Mesendoderm (in vitro differentiated cells): ENCODE data around the gene DYNC1I1. TPM values are rescaled to one million over a fixed set of nuclear protein-coding genes. Genes with fewer than 3 reads are reported as not detected.

Experiments
- DNase-seq: peaks from one replicate; pipeline ENCODE4 v3.0.0; 2013
- H2AK5ac ChIP-seq: 2 replicates; pipeline ENCODE4 v1.6.1; 2013; ENCODE audit warnings: low read length, inconsistent platforms
- H2BK120ac ChIP-seq: 2 replicates; pipeline ENCODE4 v1.6.1; 2013; ENCODE audit warnings: low read depth, mild to moderate bottlenecking, low read length, moderate library complexity, mixed read lengths
- H2BK15ac ChIP-seq: replicated peaks from 2 replicates; pipeline ENCODE4 v1.6.1; 2013; ENCODE audit warnings: low read depth, mild to moderate bottlenecking, moderate library complexity
- H2BK5ac ChIP-seq: 2 replicates; pipeline ENCODE4 v1.6.1; 2013; ENCODE audit warnings: low read length, inconsistent platforms
- H3K18ac ChIP-seq: 2 replicates; pipeline ENCODE4 v1.6.1; 2013; ENCODE audit warnings: mild to moderate bottlenecking, low read length, mixed read lengths
- H3K23ac ChIP-seq: one replicate; pipeline ENCODE4 v1.6.1; 2013; ENCODE audit warnings: low read length
- H3K27ac ChIP-seq: 2 replicates; pipeline ENCODE4 v1.5.1; 2013; ENCODE audit warnings: low read depth, mild to moderate bottlenecking, inconsistent platforms, low read length, moderate library complexity
- H3K27me3 ChIP-seq: 2 replicates; pipeline ENCODE4 v1.6.1; 2013; ENCODE audit warnings: low read length, control low read depth, mild to moderate bottlenecking, inconsistent platforms; ENCODE audit not compliant: insufficient read depth, poor library complexity
- H3K36me3 ChIP-seq: 2 replicates; pipeline ENCODE4 v1.6.1; 2013; ENCODE audit warnings: low read length, inconsistent platforms; ENCODE audit not compliant: control insufficient read depth, insufficient read depth
- H3K4ac ChIP-seq: one replicate; pipeline ENCODE4 v1.6.1; 2013; ENCODE audit warnings: low read depth, mild to moderate bottlenecking, low read length, moderate library complexity
- H3K4me1 ChIP-seq: 2 replicates; pipeline ENCODE4 v1.6.1; 2013; ENCODE audit warnings: low read depth, low read length, inconsistent platforms; ENCODE audit not compliant: control insufficient read depth
- H3K4me2 ChIP-seq: 2 replicates; pipeline ENCODE4 v1.6.1; 2013; ENCODE audit warnings: low read length
- H3K4me3 ChIP-seq: 2 replicates; pipeline ENCODE4 v1.5.1; 2013; ENCODE audit warnings: mild to moderate bottlenecking, low read length
- H3K56ac ChIP-seq: one replicate; pipeline ENCODE4 v1.6.1; 2013; ENCODE audit warnings: low read length
- H3K79me1 ChIP-seq: 2 replicates; pipeline ENCODE4 v1.6.1; 2013; ENCODE audit warnings: low read length, inconsistent platforms
- H3K79me2 ChIP-seq: 2 replicates; pipeline ENCODE4 v1.6.1; 2013; ENCODE audit warnings: mild to moderate bottlenecking, low read length; ENCODE audit not compliant: control insufficient read depth, insufficient read depth
- H3K9ac ChIP-seq: 2 replicates; pipeline ENCODE4 v1.6.1; 2013; ENCODE audit warnings: low read length, inconsistent platforms
- H4K5ac ChIP-seq: one replicate; pipeline ENCODE4 v1.6.1; 2013; ENCODE audit warnings: low read length
- H4K8ac ChIP-seq: one replicate; pipeline ENCODE4 v1.6.1; 2013; ENCODE audit warnings: low read depth, mild to moderate bottlenecking, control low read depth, low read length, moderate library complexity
- WGBS: extraction: QIAGEN DNeasy Blood & Tissue Kit; methylation state at CpG from one replicate; pipeline ENCODE4 v1.1.7; 2013; ENCODE audit warnings: low lambda C conversion rate, missing lambda C conversion rate; ENCODE audit not compliant: insufficient coverage; ENCODE audit errors: extremely low coverage; 5-methylcytosine and 5-hydroxymethylcytosine counted together
- polyA plus RNA-seq, 2 experiments: library from polyadenylated mRNA; stranded (reverse); fragments of 200-250 nt; gene quantifications; one replicate each; pipeline ENCODE4 v1.2.3, GENCODE V29; 2013

DYNC1I1 gene
- polyA plus RNA-seq (2013, experiment 1 of 2): 0.91 TPM
- 0.98 TPM for polyA plus RNA-seq (2013, experiment 2 of 2)

- H3K27ac ChIP-seq: peak within 1 kb of the TSS; percentile 4
- H3K27me3 ChIP-seq: no peaks in the 10 kb centered on the region
- H2BK15ac ChIP-seq: no peak within 1 kb of the TSS
- peak within 1 kb of the TSS; percentile 38 for H3K4me3 ChIP-seq
- no peaks in the 10 kb centered on the region for H3K79me2 ChIP-seq
- no peaks in the 10 kb centered on the region for H3K36me3 ChIP-seq
- no peak within 1 kb of the TSS for H3K18ac ChIP-seq
- no peak within 1 kb of the TSS for H2BK5ac ChIP-seq
- H2AK5ac ChIP-seq: no peak within 1 kb of the TSS
- peak; percentile 85 for DNase-seq
- H3K23ac ChIP-seq: no peak within 1 kb of the TSS
- peak within 1 kb of the TSS; percentile 59 for H3K56ac ChIP-seq
- peak within 1 kb of the TSS; percentile 51 for H3K9ac ChIP-seq
- no peak within 1 kb of the TSS for H4K5ac ChIP-seq
- H3K79me1 ChIP-seq: no peaks in the 10 kb centered on the region
- no peak within 1 kb of the TSS for H2BK120ac ChIP-seq
- WGBS: no CpG with 5 or more reads among the region's 49 CpGs
- no peak within 1 kb of the TSS for H4K8ac ChIP-seq
- H3K4ac ChIP-seq: peak within 1 kb of the TSS; percentile 8
- no peaks in the 10 kb centered on the region for H3K4me1 ChIP-seq
- peak within 1 kb of the TSS; percentile 91 for H3K4me2 ChIP-seq
Measured at GRCh38 chr7:95772298-95772770, at the start of gene DYNC1I1. Gene DYNC1I1, plus strand, starts transcription at chr7:95772554. Its CDS starts 32,176 bp downstream, at chr7:95804730.

- H3K4me1 ChIP-seq: no peaks in the 10 kb centered on the region
- H3K4ac ChIP-seq: no peak overlapping the region
- H3K79me2 ChIP-seq: no peaks in the 10 kb centered on the region
- H3K9ac ChIP-seq: no peak overlapping the region
- H2AK5ac ChIP-seq: no peak overlapping the region
- WGBS: no CpG with 5 or more reads among the region's 2 CpGs
- no peak overlapping the region for H2BK120ac ChIP-seq
- peak; percentile 76 for DNase-seq
- H3K4me3 ChIP-seq: no peak overlapping the region
- H2BK5ac ChIP-seq: no peak overlapping the region
- H3K79me1 ChIP-seq: no peaks in the 10 kb centered on the region
- H3K27ac ChIP-seq: no peak overlapping the region
- H2BK15ac ChIP-seq: no peak overlapping the region
- no peak overlapping the region for H4K8ac ChIP-seq
- H4K5ac ChIP-seq: no peak overlapping the region
- H3K18ac ChIP-seq: no peak overlapping the region
- H3K23ac ChIP-seq: no peak overlapping the region
- no peak overlapping the region for H3K4me2 ChIP-seq
- H3K27me3 ChIP-seq: no peaks in the 10 kb centered on the region
- no peaks in the 10 kb centered on the region for H3K36me3 ChIP-seq
- H3K56ac ChIP-seq: no peak overlapping the region
Measured at GRCh38 chr7:95723583-95724180, 48.7 kb upstream of the DYNC1I1 start.

GRCh38 chr7:95725205-95725604 is 47.1 kb upstream of the DYNC1I1 start:
- H3K18ac ChIP-seq: no peak overlapping the region
- no peak overlapping the region for H2BK5ac ChIP-seq
- H3K4me3 ChIP-seq: no peak overlapping the region
- H3K36me3 ChIP-seq: no peaks in the 10 kb centered on the region
- no peak overlapping the region for H3K4me2 ChIP-seq
- no peak overlapping the region for H3K23ac ChIP-seq
- no CpG with 5 or more reads among the region's 1 CpG for WGBS
- no peaks in the 10 kb centered on the region for H3K4me1 ChIP-seq
- no peak overlapping the region for H2BK120ac ChIP-seq
- no peak overlapping the region for H3K9ac ChIP-seq
- H3K79me2 ChIP-seq: no peaks in the 10 kb centered on the region
- no peak overlapping the region for H4K8ac ChIP-seq
- no peak overlapping the region for H2AK5ac ChIP-seq
- peak; percentile 59 for DNase-seq
- no peak overlapping the region for H3K4ac ChIP-seq
- no peaks in the 10 kb centered on the region for H3K27me3 ChIP-seq
- no peak overlapping the region for H4K5ac ChIP-seq
- no peak overlapping the region for H2BK15ac ChIP-seq
- no peak overlapping the region for H3K56ac ChIP-seq
- H3K27ac ChIP-seq: no peak overlapping the region
- no peaks in the 10 kb centered on the region for H3K79me1 ChIP-seq

GRCh38 chr7:95730493-95731280 is 41.7 kb upstream of the DYNC1I1 start:
- H3K79me2 ChIP-seq: no peaks in the 10 kb centered on the region
- H3K27me3 ChIP-seq: no peaks in the 10 kb centered on the region
- no peak overlapping the region for H3K4me2 ChIP-seq
- H2AK5ac ChIP-seq: no peak overlapping the region
- no peak overlapping the region for H3K27ac ChIP-seq
- no peak overlapping the region for H3K18ac ChIP-seq
- no peaks in the 10 kb centered on the region for H3K79me1 ChIP-seq
- H3K23ac ChIP-seq: no peak overlapping the region
- H2BK120ac ChIP-seq: no peak overlapping the region
- H3K9ac ChIP-seq: no peak overlapping the region
- H3K4me1 ChIP-seq: no peaks in the 10 kb centered on the region
- no peak overlapping the region for H3K56ac ChIP-seq
- no peak overlapping the region for H3K4ac ChIP-seq
- WGBS: no CpG with 5 or more reads among the region's 4 CpGs
- no peak for DNase-seq
- no peak overlapping the region for H2BK15ac ChIP-seq
- no peak overlapping the region for H4K8ac ChIP-seq
- H4K5ac ChIP-seq: no peak overlapping the region
- H3K4me3 ChIP-seq: no peak overlapping the region
- H3K36me3 ChIP-seq: no peaks in the 10 kb centered on the region
- no peak overlapping the region for H2BK5ac ChIP-seq

DNA sequence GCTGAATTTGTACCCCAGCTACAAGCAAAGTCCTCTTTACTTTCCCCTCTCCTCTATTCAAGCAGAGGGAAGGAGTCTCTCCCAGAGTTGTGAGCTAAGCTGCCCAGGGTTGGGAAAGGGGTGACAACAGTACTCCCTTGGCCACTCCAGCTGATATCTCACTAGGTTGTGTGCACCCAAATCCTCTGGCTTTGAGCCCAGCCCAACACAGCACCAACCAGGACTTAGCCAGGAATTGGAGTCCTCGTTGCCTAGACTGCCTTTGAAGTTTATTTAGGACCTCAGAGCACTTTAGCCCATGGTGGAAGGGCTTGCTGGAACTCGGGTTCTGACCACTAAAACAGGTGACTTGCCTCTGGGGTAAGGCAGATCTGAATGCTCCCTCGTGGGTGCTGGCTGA is 35.7 kb upstream of the DYNC1I1 start:
- no peaks in the 10 kb centered on the region for H3K4me1 ChIP-seq
- H3K27me3 ChIP-seq: no peaks in the 10 kb centered on the region
- H3K27ac ChIP-seq: no peak overlapping the region
- no peak overlapping the region for H3K56ac ChIP-seq
- no peak overlapping the region for H2BK5ac ChIP-seq
- H2BK120ac ChIP-seq: no peak overlapping the region
- H3K23ac ChIP-seq: no peak overlapping the region
- H3K4me2 ChIP-seq: no peak overlapping the region
- no peak overlapping the region for H2AK5ac ChIP-seq
- H3K79me2 ChIP-seq: no peaks in the 10 kb centered on the region
- H3K79me1 ChIP-seq: no peaks in the 10 kb centered on the region
- H3K18ac ChIP-seq: no peak overlapping the region
- no peak overlapping the region for H3K9ac ChIP-seq
- H4K8ac ChIP-seq: no peak overlapping the region
- no peak overlapping the region for H2BK15ac ChIP-seq
- no peak overlapping the region for H4K5ac ChIP-seq
- no peak for DNase-seq
- no CpG with 5 or more reads among the region's 3 CpGs for WGBS
- H3K4ac ChIP-seq: no peak overlapping the region
- H3K4me3 ChIP-seq: no peak overlapping the region
- H3K36me3 ChIP-seq: no peaks in the 10 kb centered on the region
